GM18511 (cell line): ENCODE measurements around the gene SNCAIP.
"Not testable (repeated sequence)": the region's sequence is repeated elsewhere in the genome, so short reads cannot be mapped to it uniquely, and the experiment has no call there.

Experiments
- ATAC-seq: cut with Tn5 transposase; IDR thresholded peaks from one replicate; pipeline ENCODE4 v1.9.1; 2021; ENCODE audit warnings: mild to moderate bottlenecking, moderate library complexity; ENCODE audit not compliant: unreplicated experiment

Gene SNCAIP

GRCh38 chr5:122312591-122313406 lies 762 bp downstream of the SNCAIP start:
- ATAC-seq = peak; percentile 21

- ATAC-seq = no peak
These were observed 2.0 kb downstream of the SNCAIP start for GRCh38 chr5:122314036-122314435.

GRCh38 chr5:122315521-122315920 lies 3.5 kb downstream of the SNCAIP start:
- ATAC-seq = no peak

GRCh38 chr5:122316656-122317055 lies 4.6 kb downstream of the SNCAIP start:
- ATAC-seq = no peak

- ATAC-seq = no peak
These were observed 7.9 kb downstream of the SNCAIP start for GRCh38 chr5:122319897-122320296.

GRCh38 chr5:122321921-122322320 lies 9.9 kb downstream of the SNCAIP start:
- no peak for ATAC-seq

GRCh38 chr5:122322801-122323548 lies 10.9 kb downstream of the SNCAIP start:
- ATAC-seq = no peak

- no peak for ATAC-seq
These were observed 11.7 kb downstream of the SNCAIP start for GRCh38 chr5:122323738-122324137.

- ATAC-seq = no peak
These were observed 15.1 kb downstream of the SNCAIP start for GRCh38 chr5:122327110-122327509.

GRCh38 chr5:122330881-122331280 lies 18.8 kb downstream of the SNCAIP start:
- no peak for ATAC-seq

- no peak for ATAC-seq
These were observed 20.8 kb downstream of the SNCAIP start for GRCh38 chr5:122332599-122333555.

GRCh38 chr5:122333564-122333963 lies 21.5 kb downstream of the SNCAIP start:
- ATAC-seq = no peak

- ATAC-seq = no peak
These were observed 27.6 kb downstream of the SNCAIP start for GRCh38 chr5:122339591-122339990.

- ATAC-seq = no peak
These were observed 29.1 kb downstream of the SNCAIP start for GRCh38 chr5:122341087-122341486.

GRCh38 chr5:122342256-122342655 lies 30.2 kb downstream of the SNCAIP start:
- ATAC-seq = no peak

- ATAC-seq = no peak
These were observed 35.0 kb downstream of the SNCAIP start for GRCh38 chr5:122346897-122347581.

GRCh38 chr5:122350496-122350895 lies 38.5 kb downstream of the SNCAIP start:
- no peak for ATAC-seq

GRCh38 chr5:122351416-122352157 lies 39.5 kb downstream of the SNCAIP start:
- no peak for ATAC-seq

- no peak for ATAC-seq
These were observed 40.3 kb downstream of the SNCAIP start for GRCh38 chr5:122352331-122352730.

GRCh38 chr5:122353361-122353760 lies 41.3 kb downstream of the SNCAIP start:
- ATAC-seq = not testable (repeated sequence)
